Measurements from ENCODE around the gene NMS. TPM values are rescaled to one million over a fixed set of nuclear protein-coding genes. Genes with fewer than 3 reads are reported as not detected.
A peak's percentile ranks its signal among the peaks of the same experiment; 100 is the strongest.

Gene NMS
- total RNA-seq, 1 experiment from 2014 or later, result not detected

GRCh38 chr2:100422320-100423055 is 47.8 kb upstream of the NMS start:
- ATAC-seq (peak; percentile 91), DNase-seq (ENCODE audit: low spot score) (peak; percentile 60)
- CTCF ChIA-PET, result interaction anchor here (0.5 to 2.1 kb wide), 20 partner anchors 10 to 260 kb away, joined by 3 to 33 read pairs (median 3); partner anchors contain the start of genes NMS and PDCL3
- H3K4me3 Mint-ChIP-seq, result no peak overlapping the region
- H3K27ac Mint-ChIP-seq, result no peak overlapping the region
- H3K36me3 Mint-ChIP-seq, result no peaks in the 10 kb centered on the region
- no peak for TF ChIP-seq ZNF532 (CRISPR knock-in tag; IDR thresholded peaks at IDR 0.05; ENCODE audit: borderline replicate concordance)
- TF ChIP-seq E2F5 (CRISPR knock-in tag; IDR thresholded peaks at IDR 0.05), result no peak
- TF ChIP-seq, protein P1, sequence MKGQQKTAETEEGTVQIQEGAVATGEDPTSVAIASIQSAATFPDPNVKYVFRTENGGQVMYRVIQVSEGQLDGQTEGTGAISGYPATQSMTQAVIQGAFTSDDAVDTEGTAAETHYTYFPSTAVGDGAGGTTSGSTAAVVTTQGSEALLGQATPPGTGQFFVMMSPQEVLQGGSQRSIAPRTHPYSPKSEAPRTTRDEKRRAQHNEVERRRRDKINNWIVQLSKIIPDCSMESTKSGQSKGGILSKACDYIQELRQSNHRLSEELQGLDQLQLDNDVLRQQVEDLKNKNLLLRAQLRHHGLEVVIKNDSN (CRISPR knock-in tag; IDR thresholded peaks at IDR 0.05), result no peak
- TF ChIP-seq CDX4 (CRISPR knock-in tag; IDR thresholded peaks at IDR 0.05; ENCODE audit: borderline replicate concordance), result no peak
- TF ChIP-seq, protein P2, sequence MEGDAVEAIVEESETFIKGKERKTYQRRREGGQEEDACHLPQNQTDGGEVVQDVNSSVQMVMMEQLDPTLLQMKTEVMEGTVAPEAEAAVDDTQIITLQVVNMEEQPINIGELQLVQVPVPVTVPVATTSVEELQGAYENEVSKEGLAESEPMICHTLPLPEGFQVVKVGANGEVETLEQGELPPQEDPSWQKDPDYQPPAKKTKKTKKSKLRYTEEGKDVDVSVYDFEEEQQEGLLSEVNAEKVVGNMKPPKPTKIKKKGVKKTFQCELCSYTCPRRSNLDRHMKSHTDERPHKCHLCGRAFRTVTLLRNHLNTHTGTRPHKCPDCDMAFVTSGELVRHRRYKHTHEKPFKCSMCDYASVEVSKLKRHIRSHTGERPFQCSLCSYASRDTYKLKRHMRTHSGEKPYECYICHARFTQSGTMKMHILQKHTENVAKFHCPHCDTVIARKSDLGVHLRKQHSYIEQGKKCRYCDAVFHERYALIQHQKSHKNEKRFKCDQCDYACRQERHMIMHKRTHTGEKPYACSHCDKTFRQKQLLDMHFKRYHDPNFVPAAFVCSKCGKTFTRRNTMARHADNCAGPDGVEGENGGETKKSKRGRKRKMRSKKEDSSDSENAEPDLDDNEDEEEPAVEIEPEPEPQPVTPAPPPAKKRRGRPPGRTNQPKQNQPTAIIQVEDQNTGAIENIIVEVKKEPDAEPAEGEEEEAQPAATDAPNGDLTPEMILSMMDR (IDR thresholded peaks at IDR 0.05), result 0 out of 2 replicates have a peak, but pooled peaks have one; percentile 25
- no peak for TF ChIP-seq ZNF121 (CRISPR knock-in tag; IDR thresholded peaks at IDR 0.05)
- no peak for TF ChIP-seq ZNF138 (CRISPR knock-in tag; conservative IDR thresholded peaks at IDR 0.05)
- POLR2A ChIA-PET, result no interaction called here
- no peaks in the 10 kb centered on the region for H3K27me3 Mint-ChIP-seq (ENCODE audit: low read depth)
- 0 out of 2 replicates have a peak, but pooled peaks cover 6% of the 10 kb centered on the region for H3K9me3 Mint-ChIP-seq
- H3K4me1 Mint-ChIP-seq, result peaks cover 14% of the 10 kb centered on the region

GRCh38 chr2:100423631-100424030 is 46.7 kb upstream of the NMS start:
- ChIA-PET POLR2A (no interaction called here), CTCF (interaction anchor here (2.1 kb wide), 1 partner anchor 161 kb away, joined by 33 read pairs; no protein-coding TSS in a partner anchor)
- H3K36me3 Mint-ChIP-seq, result no peaks in the 10 kb centered on the region; the same call in 1 of the 2 replicates
- no peak overlapping the region for H3K4me3 Mint-ChIP-seq
- H3K9me3 Mint-ChIP-seq, result peaks cover 8% of the 10 kb centered on the region
- H3K4me1 Mint-ChIP-seq, result peaks cover 12% of the 10 kb centered on the region
- H3K27me3 Mint-ChIP-seq (ENCODE audit: low read depth), result no peaks in the 10 kb centered on the region
- TF ChIP-seq MXD4 (CRISPR knock-in tag; IDR thresholded peaks at IDR 0.05; ENCODE audit: borderline replicate concordance) (no peak), AFF4 (CRISPR knock-in tag; IDR thresholded peaks at IDR 0.05; ENCODE audit: borderline replicate concordance) (no peak), SMAD4 (CRISPR knock-in tag; IDR thresholded peaks at IDR 0.05) (no peak)
- no peak overlapping the region for H3K27ac Mint-ChIP-seq
- ATAC-seq (no peak), DNase-seq (ENCODE audit: low spot score) (no peak)

Measured in WTC11 (cell line).